OCI-LY1 (cell line): Measurements from ENCODE around the gene HMCN2.

Experiments
- H2AFZ ChIP-seq: fragments of 200-600 bp; sonication (generic), shearing (Covaris generic); 2 replicates; pipeline ENCODE4 v1.6.0; 2014; ENCODE audit warnings: antibody characterized with exemption, mild to moderate bottlenecking, low read length
- H3F3A ChIP-seq: fragments of 200-600 bp; sonication (generic), shearing (Covaris generic); 2 replicates; pipeline ENCODE4 v1.6.0; 2014; ENCODE audit warnings: mild to moderate bottlenecking, antibody characterized with exemption, low read length, moderate library complexity; ENCODE audit not compliant: insufficient read depth
- H3K27ac ChIP-seq: fragments of 200-600 bp; sonication (generic); 2 replicates; pipeline ENCODE4 v1.5.1; 2014; ENCODE audit warnings: low read length, mixed run types, mild to moderate bottlenecking, low read depth; ENCODE audit not compliant: poor library complexity, severe bottlenecking
- H3K27me3 ChIP-seq: fragments of 200-600 bp; sonication (generic); 2 replicates; pipeline ENCODE4 v1.6.0; 2014; ENCODE audit warnings: antibody characterized with exemption, mild to moderate bottlenecking, low read length, moderate library complexity; ENCODE audit not compliant: insufficient read depth
- H3K36me3 ChIP-seq: fragments of 200-600 bp; sonication (generic); 2 replicates; pipeline ENCODE4 v1.6.1; 2014; ENCODE audit warnings: mild to moderate bottlenecking, antibody characterized with exemption, low read length, moderate library complexity, mixed read lengths; ENCODE audit not compliant: insufficient read depth
- H3K4me1 ChIP-seq: fragments of 200-600 bp; sonication (generic); 2 replicates; pipeline ENCODE4 v1.5.1; 2014; ENCODE audit warnings: mild to moderate bottlenecking, low read length, moderate library complexity; ENCODE audit not compliant: insufficient read depth, severe bottlenecking
- H3K4me2 ChIP-seq: fragments of 200-600 bp; sonication (generic), shearing (Covaris generic); 2 replicates; pipeline ENCODE4 v1.6.1; 2014; ENCODE audit warnings: low read length
- H3K4me3 ChIP-seq: fragments of 200-600 bp; sonication (generic); 2 replicates; pipeline ENCODE4 v1.5.1; 2014; ENCODE audit warnings: low read length, low read depth, mild to moderate bottlenecking, mixed read lengths; ENCODE audit not compliant: poor library complexity, severe bottlenecking
- H3K79me2 ChIP-seq: fragments of 200-600 bp; shearing (Covaris generic); 2 replicates; pipeline ENCODE4 v1.6.1; 2016; ENCODE audit warnings: mixed run types, low read length, mixed read lengths; ENCODE audit not compliant: insufficient read depth
- H3K9ac ChIP-seq: fragments of 200-600 bp; sonication (generic), shearing (Covaris generic); 2 replicates; pipeline ENCODE4 v1.6.1; 2014; ENCODE audit warnings: mild to moderate bottlenecking, low read length, mixed read lengths
- H3K9me2 ChIP-seq: fragments of 200-600 bp; sonication (generic), shearing (Covaris generic); 2 replicates; pipeline ENCODE4 v1.6.1; 2014; ENCODE audit warnings: low read depth, mild to moderate bottlenecking, low read length, mixed read lengths
- H3K9me3 ChIP-seq: fragments of 200-600 bp; shearing (Covaris generic); 2 replicates; pipeline ENCODE4 v1.6.1; 2014; ENCODE audit warnings: low read length, mixed read lengths
- H4K20me1 ChIP-seq: fragments of 200-600 bp; sonication (generic), shearing (Covaris generic); 2 replicates; pipeline ENCODE4 v1.6.0; 2016; ENCODE audit warnings: mild to moderate bottlenecking, low read length; ENCODE audit not compliant: insufficient read depth
- CTCF ChIP-seq: fragments of 200-600 bp; sonication (generic), shearing (Covaris generic); IDR thresholded peaks from 2 replicates; pipeline ENCODE4 v1.5.1; 2017; ENCODE audit warnings: mild to moderate bottlenecking, antibody characterized with exemption, low read length, moderate library complexity, mixed read lengths
- EZH2 ChIP-seq: fragments of 200-600 bp; sonication (generic), shearing (Covaris generic); IDR thresholded peaks from 2 replicates; pipeline ENCODE4 v1.8.0; 2017; ENCODE audit warnings: borderline replicate concordance, mixed run types, mild to moderate bottlenecking, antibody characterized with exemption, low read length, moderate library complexity, mixed read lengths

Gene HMCN2

GRCh38 chr9:130295431-130295830 is 29.9 kb downstream of the HMCN2 start:
- Histone ChIP-seq H4K20me1 (no peaks in the 10 kb centered on the region), H3K27ac (no peak overlapping the region), H3K79me2 (no peaks in the 10 kb centered on the region), H3K4me3 (no peak overlapping the region), H3K27me3 (no peaks in the 10 kb centered on the region), H3K9me3 (no peaks in the 10 kb centered on the region), H2AFZ (no peak overlapping the region), H3K4me1 (no peaks in the 10 kb centered on the region), H3K9me2 (no peaks in the 10 kb centered on the region), H3K9ac (no peak overlapping the region), H3K36me3 (no peaks in the 10 kb centered on the region), H3K4me2 (no peak overlapping the region), H3F3A (no peaks in the 10 kb centered on the region)
- TF ChIP-seq CTCF (no peak), EZH2 (no peak)

DNA sequence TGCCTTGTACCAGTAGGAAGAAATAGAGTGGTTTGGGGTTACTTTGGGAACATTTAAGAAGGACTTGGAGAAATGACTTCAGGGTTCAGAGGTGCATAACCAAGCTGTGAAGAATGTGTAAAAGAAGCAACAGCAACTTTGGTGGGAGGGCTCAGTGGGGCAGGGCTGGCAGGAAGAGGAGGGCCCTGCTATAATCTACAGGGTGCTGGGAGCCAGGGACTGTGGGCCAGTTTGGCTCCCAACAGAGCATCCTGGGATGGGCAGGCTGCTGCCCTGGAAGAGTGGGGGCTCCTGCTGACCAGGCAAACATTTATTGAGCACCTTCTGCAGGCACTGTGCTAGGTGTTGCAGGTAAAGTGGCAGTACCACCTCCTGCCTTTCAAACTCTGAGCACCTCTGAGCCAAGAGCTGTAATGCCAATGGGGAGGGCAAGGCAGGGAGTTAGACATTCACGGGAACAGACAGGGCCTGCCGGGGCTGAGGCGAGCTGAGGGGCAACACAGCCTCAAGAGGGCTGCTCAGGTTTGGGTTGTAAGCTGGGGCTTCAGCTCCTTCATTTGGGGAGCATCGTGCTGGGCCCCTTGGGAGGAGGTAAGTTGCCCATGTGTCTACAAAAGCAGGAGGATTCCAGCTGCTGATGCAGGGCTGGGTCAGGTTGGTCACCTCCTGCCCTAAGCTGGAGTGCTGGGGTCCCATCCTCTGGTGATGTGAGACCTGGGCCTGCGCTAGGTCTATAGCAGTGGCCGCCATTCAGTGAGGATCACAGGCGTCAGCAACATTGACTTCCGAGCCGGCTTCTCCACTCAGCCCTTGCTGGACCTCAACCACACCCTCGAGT is 30.6 kb downstream of the HMCN2 start:
- H3K4me1 ChIP-seq = no peaks in the 10 kb centered on the region
- no peak for TF ChIP-seq CTCF
- no peak for TF ChIP-seq EZH2
- H3K79me2 ChIP-seq = no peaks in the 10 kb centered on the region
- no peaks in the 10 kb centered on the region for H3F3A ChIP-seq
- no peaks in the 10 kb centered on the region for H3K36me3 ChIP-seq
- no peak overlapping the region for H3K27ac ChIP-seq
- no peaks in the 10 kb centered on the region for H4K20me1 ChIP-seq
- H3K4me2 ChIP-seq = no peak overlapping the region
- H3K9me2 ChIP-seq = no peaks in the 10 kb centered on the region
- no peak overlapping the region for H3K9ac ChIP-seq
- H3K4me3 ChIP-seq = no peak overlapping the region
- H3K9me3 ChIP-seq = no peaks in the 10 kb centered on the region
- H3K27me3 ChIP-seq = no peaks in the 10 kb centered on the region
- no peak overlapping the region for H2AFZ ChIP-seq

GRCh38 chr9:130296783-130297055 is 31.2 kb downstream of the HMCN2 start:
- no peak overlapping the region for H3K4me3 ChIP-seq
- H4K20me1 ChIP-seq = no peaks in the 10 kb centered on the region
- no peak overlapping the region for H3K4me2 ChIP-seq
- H3K9me2 ChIP-seq = no peaks in the 10 kb centered on the region
- TF ChIP-seq CTCF (no peak), EZH2 (no peak)
- H3K27me3 ChIP-seq = no peaks in the 10 kb centered on the region
- no peak overlapping the region for H2AFZ ChIP-seq
- H3K27ac ChIP-seq = no peak overlapping the region
- H3K36me3 ChIP-seq = no peaks in the 10 kb centered on the region
- H3K79me2 ChIP-seq = no peaks in the 10 kb centered on the region
- no peaks in the 10 kb centered on the region for H3K4me1 ChIP-seq
- no peaks in the 10 kb centered on the region for H3K9me3 ChIP-seq
- no peak overlapping the region for H3K9ac ChIP-seq
- no peaks in the 10 kb centered on the region for H3F3A ChIP-seq
